HG03196 (cell line): Measurements from ENCODE around the gene NTRK3.
"Not testable (repeated sequence)": the region's sequence is repeated elsewhere in the genome, so short reads cannot be mapped to it uniquely, and the experiment has no call there.

ENCODE experiments used
- ATAC-seq: cut with Tn5 transposase; IDR thresholded peaks from one replicate; pipeline ENCODE4 v1.9.1; 2021; ENCODE audit not compliant: unreplicated experiment

NTRK3 gene

DNA sequence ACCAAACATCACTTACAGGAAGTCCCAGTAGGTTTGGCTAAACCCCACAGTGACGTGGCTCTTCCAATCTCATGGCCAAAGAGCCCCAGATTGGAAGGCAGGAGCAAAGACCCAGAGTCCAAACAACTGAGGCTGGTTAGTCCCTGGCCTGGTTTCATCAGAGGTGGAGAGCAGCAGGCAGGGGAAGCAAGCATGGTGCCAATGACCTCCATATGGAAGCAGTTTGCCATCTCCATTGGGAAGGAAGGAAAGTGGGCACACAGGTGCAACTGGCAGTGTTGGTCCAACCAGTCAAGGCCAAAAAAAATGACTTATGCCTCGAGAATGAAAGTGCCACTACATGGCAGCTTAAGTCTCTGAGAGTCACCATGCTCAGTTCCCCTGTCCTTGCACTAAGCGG lies 175.9 kb downstream of the NTRK3 start:
- no peak for ATAC-seq

DNA sequence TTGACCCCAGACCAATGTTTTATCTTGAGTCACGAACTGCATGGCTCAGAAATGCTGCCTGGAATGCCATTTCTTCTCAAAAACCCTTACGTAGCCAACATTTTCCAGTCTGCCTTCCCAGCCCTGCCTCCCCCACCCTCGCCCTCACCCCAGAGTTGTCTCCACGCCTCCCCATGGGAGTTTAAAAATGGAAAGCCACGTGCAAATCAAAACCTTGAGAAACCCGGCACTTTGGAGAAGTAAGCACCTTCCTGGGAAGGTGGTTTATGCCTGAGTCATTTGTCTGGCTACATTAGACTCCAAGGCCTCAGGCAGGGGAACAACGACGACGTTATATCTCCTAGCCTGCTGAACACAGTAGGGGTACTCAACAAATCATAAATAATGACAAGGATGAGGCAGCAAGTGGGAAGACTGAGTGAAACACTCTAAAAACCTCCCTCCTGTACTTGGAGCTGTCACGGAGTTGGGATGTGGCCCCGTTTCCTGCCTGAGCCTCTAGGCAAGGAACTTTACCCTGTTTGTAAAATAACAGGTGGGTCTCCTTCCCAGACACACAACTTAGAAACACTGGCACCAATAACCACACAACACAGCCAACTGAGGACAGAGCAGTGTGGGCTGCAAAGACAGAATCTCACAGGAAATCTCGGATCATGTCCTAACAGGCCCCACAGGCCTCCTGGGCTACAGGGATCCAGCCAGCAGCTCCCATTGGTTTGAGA lies 179.1 kb downstream of the NTRK3 start:
- ATAC-seq: no peak

DNA sequence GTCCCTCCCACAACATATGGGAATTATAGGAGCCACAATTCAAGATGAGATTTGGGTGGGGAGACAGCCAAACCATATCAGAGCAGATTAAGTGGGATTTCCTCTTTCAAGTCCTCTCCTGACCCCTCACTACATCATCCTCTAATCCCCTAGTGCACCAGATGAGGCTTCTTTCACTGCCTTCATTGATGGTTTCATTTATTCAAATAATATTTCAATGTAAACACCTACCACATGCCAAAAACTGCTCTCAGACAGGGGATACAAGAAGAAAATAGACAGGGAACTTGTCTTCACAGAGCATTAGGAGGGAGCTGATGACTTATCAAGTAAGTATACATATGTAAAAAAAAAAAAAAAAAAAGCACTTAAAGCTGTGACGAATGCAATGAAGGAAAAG lies 180.2 kb downstream of the NTRK3 start:
- no peak for ATAC-seq

DNA sequence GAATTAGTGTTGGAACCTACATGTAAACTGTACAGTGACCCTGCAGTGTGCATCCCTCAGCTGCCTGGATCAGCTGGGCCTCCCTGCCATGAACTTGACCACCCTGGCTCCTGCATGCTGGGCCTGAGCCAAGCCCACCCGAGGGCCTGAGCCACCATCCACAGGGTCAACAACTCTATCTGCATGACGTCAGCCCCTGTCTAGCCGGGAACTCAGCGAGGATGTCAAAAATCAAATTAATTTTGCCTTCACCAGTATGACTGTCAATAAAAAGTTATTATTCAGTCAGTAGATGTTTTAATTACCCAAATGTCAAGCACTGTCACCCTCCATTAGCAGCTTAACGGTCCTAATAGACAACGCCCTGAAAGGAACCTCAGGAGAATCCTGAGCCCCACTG lies 181.4 kb downstream of the NTRK3 start:
- no peak for ATAC-seq

DNA sequence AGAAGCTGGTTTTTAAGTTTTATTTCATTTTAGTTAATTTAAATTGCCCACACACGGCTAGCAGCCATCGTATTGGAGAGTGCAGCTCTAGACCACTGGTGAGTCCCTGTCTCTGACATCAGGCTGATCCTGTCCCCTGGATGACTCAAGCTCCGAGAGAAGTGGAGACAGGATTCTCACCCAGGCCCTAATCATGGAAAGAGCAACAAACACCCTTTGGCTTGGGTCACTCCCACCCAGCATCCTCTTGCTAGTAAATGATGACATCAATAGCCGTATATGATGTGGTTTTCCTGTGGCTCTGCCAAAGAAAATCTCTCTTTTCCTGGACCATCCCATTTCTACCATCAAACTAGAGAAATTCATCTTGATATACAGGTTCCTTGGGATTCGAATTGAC lies 182.2 kb downstream of the NTRK3 start:
- ATAC-seq: no peak

DNA sequence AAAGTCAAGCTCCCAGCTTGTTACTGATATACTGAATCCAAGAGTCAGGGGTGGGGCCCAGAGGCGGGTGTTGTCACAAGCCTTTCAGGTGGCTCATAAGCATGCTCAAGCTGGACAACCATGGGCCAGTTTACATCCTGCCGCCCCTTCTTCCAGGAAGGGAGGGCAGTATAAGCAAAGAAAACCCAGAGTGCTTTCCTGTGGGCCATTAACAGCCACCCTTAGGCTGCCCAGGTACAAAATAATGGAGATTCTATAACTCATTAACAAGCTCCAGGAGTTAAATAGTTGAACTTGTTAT lies 183.2 kb downstream of the NTRK3 start:
- no peak for ATAC-seq

DNA sequence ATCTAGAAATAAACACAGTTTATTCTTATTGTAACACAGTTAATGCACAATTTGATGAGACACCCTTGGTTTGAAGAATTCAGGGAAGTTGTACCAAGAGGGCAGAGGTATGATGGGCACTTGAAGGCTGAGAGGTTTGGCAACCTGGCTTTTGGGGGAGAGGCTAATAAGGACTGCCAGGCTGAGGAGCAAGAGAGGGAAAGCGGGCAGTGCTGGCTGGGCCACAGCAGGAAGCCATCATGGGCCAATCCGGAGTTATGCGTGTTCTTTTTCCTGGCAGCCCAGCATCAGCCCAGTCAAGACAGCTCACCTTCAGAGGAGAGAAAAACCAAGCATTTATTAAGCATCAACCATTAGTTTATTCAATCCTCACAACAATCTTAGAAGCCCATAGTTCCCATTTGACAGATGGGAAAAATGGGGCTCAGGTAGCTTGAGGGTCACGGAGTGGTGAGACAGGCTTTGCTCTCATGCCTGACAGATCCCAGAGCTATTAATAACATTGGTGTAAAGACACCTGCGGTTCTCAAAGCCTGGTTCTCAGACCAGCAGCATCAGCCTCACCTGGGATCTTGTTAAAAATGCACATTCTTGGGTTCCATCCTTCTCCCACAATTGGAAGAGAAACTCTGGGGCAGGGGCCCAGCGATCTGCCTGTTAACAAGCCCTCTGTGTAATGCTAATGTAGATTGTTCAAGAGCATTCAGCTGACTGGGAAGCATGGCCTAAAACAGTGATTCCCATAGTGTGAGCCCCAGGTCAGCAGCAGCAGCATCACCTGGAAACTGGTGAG lies 183.7 kb downstream of the NTRK3 start:
- ATAC-seq: no peak

DNA sequence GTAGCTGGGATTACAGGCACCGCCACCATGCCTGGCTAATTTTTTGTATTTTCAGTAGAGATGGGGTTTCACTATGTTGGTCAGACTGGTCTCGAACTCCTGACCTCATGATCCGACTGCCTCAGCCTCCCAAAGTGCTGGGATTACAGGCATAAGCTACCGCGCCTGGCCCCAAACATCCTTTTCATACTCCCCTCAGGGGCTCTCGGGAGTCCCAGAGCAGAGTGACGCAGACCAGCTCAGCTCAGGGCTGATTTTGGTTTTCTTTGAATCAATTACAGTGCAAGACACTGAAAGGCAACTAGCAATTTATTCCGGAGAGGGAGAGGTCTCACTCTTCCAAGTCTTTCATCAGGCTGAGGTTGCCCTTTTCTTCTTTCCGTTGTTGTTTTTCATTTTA lies 184.4 kb downstream of the NTRK3 start:
- ATAC-seq: not testable (repeated sequence)

DNA sequence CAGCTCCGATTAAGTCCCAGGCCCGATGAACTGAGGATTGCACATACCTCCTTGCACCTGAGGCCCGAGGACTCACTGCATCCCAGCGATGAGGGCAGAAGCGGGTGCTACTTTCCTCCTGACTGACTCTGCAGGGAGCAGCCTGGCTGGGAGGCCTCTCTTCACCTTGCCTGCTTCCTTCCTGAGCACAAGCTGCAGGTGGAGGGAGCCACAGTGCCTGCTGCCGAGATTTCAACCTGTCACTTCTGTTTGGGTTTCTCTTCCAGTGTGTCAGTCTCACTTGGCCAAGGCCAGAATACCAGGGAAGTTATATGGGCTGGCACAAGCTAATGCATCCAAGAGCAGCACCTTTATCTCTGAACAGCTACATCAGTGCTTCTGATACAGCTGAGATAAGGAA lies 185.4 kb downstream of the NTRK3 start:
- no peak for ATAC-seq

DNA sequence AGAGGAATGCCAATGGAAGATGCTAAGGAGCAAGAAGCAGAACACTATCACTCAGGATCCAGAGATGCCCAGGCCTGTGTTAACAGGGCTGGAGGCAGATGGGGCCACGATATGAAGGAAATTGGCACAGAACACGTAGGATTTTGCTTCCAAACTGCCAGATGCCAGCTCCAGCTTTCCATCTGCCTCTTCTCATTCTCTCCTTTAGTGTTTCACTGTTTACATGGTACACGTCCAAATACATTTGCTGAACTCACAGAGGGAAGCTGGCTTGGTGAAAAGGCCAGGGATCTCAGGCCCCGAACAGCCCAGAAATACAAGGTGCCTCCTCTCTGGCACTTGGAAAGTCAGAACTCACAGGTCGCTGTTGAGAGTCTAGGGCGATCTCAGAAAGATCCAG lies 187.0 kb downstream of the NTRK3 start:
- ATAC-seq: no peak

DNA sequence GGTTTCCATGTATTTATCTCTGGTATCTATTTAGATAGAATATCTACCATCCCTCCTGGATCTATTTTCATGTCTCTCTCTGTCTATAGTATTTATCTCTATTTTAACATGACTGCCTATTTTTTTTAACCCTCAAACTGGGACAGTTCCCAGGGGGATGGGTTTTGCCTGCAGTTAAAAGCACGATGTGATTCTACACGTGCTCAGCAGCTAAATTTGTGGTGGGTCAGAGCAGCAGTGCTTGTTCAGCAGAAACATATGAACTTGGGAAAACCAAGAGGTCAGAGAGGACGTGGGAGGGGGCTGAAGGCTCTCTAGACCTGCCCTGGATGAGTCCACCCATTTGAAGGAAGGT lies 189.2 kb downstream of the NTRK3 start:
- no peak for ATAC-seq

DNA sequence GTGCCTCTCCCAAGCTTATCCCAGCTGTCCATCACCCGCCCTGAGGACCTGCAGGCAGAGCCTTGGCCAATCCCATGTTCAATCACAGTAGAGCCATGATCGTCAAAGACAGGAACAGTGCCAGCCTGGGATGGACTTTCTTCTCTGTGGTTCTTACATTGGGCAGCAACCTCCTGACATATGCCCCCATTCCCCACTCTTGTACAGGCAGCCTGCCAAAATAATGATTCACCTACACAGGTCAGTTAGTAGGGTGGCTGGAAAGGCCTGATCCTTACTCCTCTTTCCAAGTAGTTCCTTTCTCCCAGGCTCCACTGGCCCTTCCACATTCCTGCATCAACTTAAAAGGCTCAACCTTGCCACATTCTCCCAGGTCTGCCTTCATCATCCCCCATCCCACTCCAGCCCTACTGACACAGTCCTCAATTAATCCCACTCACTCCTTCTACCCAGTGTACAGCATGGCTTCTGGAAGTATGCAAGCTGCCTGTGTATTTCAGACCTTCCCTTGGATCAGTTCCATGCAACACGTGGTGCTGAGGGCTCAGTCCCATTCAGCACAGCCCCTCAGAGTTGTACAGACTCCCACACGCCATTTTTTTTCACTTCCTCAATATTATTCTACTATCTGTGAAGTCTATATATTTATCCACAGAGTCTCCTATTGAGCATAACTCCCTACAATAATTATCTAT lies 189.8 kb downstream of the NTRK3 start:
- ATAC-seq: no peak

DNA sequence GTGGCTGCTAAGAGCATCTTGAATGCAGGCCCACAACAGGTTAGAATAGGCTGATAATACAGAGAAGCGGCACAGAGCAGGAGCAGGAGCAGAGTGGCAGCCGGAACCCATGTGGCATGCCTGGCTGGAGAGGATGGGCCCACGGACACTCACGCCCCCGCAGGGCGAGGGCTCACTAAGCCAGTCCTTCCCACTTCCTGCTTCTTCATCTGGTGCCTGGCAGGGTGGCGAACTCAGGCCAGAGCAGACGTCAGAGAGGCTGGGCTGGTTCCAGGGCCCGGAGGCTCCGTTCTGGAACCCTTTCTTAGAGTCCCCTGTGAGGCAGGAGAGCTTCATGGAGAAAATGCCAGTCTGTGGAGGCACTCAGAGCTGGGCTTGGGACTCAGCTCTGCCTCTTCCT lies 195.1 kb downstream of the NTRK3 start:
- ATAC-seq: no peak

DNA sequence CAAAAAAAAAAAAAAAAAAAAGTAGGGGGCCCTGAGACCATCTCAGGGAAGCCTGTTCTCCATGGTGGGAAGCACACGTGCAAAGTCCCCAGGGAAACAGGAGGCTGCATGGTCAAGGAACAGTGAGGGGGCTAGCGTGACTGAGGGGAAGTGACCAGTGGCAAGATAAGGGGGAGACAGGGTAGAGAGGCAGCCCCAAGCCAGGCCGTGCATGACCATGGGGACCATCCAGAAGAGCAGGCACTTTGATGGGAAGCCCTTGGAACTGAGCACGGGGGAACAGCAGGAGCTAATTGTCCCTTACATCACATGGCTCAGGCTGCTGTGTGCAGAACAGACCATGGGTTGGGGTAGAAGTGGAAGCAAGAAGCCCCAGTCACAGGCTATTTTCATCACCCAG lies 196.2 kb downstream of the NTRK3 start:
- ATAC-seq: no peak

DNA sequence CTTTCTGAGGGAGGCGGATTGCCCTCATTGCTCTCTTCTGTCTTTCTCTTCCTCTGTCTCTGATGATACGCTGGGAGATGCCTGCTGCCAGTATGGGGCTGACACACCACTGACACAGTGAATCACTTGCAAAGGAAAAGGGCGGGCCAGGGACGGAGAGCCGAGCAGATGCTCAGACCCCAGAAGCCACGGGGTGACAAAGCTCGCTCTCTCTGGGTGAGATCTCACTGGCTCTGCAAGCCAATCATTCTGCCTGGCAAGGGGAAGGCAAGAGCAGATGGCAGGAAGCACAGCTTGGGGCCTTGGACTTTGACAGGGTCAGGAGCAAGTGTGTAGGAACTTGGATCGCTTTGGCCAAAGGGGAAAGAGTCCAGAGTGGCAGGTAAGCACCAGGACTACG lies 198.7 kb downstream of the NTRK3 start:
- no peak for ATAC-seq

DNA sequence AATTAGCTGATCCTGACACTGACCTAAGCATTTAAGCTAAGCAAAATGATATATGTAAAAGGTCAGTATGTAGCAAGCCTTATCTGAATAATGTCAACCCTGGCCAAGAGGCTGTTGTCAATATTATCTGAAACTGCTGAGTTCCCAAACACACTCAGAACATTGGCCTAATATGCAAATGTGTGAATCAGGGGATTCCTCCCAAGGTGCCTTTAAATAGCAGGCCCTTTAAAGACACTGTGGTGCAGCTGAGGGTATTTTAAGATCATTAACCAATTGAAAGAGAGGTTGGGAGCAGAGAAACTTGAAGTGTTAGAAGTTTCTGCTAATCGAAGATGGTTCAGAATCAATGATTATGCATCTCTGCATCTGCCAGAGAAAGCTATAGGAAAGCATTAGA lies 207.0 kb downstream of the NTRK3 start:
- ATAC-seq: no peak

DNA sequence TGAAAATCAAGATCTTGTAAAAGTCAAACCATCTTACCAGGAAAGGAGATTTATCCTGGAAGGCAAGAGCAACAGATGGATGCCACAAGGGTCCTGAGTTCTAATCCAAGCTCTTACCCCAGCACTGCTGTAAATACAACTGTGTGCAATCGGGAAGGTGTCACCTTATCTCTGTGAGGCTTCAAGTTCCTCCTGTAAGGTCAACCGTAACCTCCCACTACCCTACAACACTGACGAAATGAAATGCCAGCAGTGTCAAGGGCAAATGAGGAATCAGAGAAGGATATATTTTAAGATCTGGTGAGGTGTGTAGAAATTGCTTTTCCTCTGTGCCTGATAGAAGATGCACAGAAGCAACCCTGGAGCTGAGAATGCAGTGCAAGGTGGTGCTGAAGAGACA lies 207.8 kb downstream of the NTRK3 start:
- ATAC-seq: no peak

DNA sequence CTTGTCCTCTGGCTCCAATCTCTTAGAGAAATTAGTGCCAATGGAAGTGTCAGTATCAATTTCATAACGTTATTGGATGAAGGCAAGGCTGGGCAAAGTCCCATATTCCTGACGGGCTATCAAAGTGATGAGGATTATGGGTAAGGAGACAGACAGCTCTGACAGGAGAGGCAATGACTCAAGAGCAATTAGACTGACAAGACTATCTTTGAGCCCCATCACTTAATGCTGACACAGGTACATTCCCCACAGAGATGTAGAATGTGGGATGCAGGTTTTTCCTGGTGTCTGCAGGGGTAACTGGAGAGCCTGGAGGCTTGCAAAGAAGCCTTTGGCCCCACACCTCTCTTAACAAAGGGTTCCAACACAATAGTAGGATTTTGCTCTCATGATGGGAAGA lies 208.3 kb downstream of the NTRK3 start:
- ATAC-seq: no peak

DNA sequence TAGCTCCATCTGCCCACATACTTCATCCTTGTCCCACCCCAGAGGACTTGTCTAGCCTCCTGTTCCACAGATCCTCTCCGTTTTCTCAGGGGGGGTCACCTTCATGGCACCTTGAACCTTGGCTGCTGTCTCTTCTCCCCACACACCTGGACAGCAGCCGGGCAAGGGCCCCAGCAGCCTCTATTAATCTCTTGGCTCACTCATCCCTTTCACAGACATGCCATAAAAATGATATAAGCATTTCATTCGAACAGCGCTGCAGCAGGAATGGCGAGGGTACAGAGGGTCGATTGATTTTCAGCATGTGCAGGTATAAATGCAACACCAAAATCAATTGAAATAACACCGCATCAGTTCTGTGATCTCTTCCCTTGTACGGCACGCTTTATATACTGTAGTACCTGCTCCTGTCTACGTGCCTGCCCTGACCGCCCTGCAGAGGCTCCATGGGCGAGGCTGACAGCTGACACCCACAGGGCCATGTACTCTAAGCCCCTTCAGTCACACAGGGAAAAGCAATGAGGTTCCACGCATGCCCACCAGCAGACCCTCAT lies 209.9 kb downstream of the NTRK3 start:
- ATAC-seq: no peak

DNA sequence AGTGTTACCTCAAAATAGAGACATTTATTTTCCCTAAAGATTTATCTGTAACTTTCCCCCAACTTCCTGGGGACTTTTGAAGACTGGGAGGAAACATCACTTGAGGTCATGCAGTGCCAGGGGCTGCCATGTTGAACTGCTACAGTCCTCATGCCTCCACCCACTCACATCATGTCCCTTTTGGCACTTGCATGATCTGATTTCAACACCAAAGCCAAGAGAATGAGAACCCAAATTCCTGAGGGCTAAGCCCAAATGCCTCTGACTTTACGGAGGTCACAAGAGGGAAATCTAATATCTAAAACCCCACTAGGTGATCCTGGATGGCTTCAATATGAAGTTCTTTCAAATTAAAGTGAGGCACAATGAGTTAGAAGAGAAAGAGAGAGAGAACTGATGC lies 213.1 kb downstream of the NTRK3 start:
- ATAC-seq: no peak

DNA sequence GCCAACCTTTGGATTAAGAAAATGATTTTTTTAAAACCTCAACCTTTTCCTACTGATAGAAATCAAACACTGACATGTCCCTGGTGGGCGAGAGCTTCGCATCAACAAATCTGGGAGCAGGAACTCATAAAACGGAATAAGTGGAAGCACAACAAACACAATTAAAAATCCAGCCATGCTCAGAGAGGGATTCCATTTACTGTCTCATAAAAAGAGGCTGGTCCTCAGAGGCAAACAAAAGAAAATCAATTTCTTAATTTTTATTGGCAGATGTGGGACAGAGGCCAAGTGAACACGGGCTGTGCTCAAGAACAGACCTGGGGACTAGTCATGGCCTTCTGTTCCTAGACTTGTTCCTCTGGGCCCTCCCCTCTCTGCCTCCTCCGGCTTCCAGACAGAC lies 214.5 kb downstream of the NTRK3 start:
- ATAC-seq: no peak

DNA sequence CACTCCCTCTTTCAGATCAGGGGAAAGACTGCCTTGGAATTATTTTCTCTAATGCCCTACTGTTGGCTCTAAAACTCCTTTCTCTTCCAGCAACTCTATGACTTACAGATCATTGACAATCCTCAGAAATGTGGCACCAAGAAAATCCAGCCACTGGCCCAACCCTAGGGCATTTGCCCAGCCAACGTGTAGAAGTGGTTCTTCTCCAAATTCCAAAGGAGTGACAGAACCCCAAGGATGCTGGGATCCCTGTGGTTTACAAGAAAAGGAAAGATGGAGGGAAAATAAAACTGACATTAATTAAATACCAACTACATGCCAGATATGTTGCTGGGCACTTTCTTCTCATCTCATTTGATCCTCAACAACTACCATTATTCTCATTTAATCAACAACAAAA lies 216.0 kb downstream of the NTRK3 start:
- ATAC-seq: no peak
